K562 (cell line): Measurements from ENCODE around the gene ITSN1. TPM values are rescaled to one million over a fixed set of nuclear protein-coding genes. Genes with fewer than 3 reads are reported as not detected.

Experiments used
- ATAC-seq: fragments of 200-7000 bp; cut with Tn5 transposase; 3 replicates; pipeline ENCODE4 v1.9.1; 2020; ENCODE audit warnings: moderate library complexity
- BruUV-seq: library from RNA; stranded (reverse); fragments of 400-500 nt; replicated peaks from 2 replicates; lab custom pipeline; 2021; lab: Mats Ljungman, UMichigan
- CTCF ChIA-PET: fragments of 300-600 bp; formaldehyde crosslinking; extraction: SDS; loops from one replicate; lab custom pipeline; 2021; ENCODE audit warnings: low intra/inter-chr PET ratio; lab: Yijun Ruan, JAX
- POLR2A ChIA-PET: fragments of 300-600, 350-650 bp; sonication (Branson Sonifier 250); formaldehyde crosslinking; extraction: SDS; loops from one replicate; lab custom pipeline; 2021; ENCODE audit warnings: antibody characterized with exemption, inconsistent platforms; lab: Yijun Ruan, JAX
- DNase-seq, 4 experiments: peaks; one replicate each; pipeline versions ENCODE4 v3.0.0 to v3.0.0-alpha.2; 2011 to 2018; ENCODE audit warnings: low spot score in 3 of 4, mixed read lengths in 3 of 4; ENCODE audit errors: extremely low read depth in 1 of 4
- FAIRE-seq: peaks from 2 replicates; lab custom pipeline; 2011; peaks lifted over from hg19 to GRCh38; lab: Jason Lieb, UNC
- H2AFZ ChIP-seq: 2 replicates; pipeline ENCODE4 v1.6.0; 2011; ENCODE audit warnings: low read depth, low read length, control low read depth, inconsistent platforms
- H3K27ac ChIP-seq: fragments of 200-600 bp; 3 replicates; pipeline ENCODE4 v1.8.0; 2011; ENCODE audit warnings: low read depth, mild to moderate bottlenecking, control low read depth, inconsistent platforms, low read length, moderate library complexity, mixed read lengths; ENCODE audit errors: extremely low read depth
- H3K27me3 ChIP-seq, 2 experiments: fragments of 300-600 bp in 1 of 2; 2 replicates in 1 of 2; 3 replicates in 1 of 2; pipeline versions ENCODE4 v1.6.0 to v1.8.0; 2011; ENCODE audit warnings: inconsistent platforms in 2 of 2, low read length in 2 of 2, mild to moderate bottlenecking in 1 of 2, mixed read lengths in 1 of 2, moderate library complexity in 1 of 2; ENCODE audit not compliant: control insufficient read depth in 2 of 2, insufficient read depth in 2 of 2
- H3K36me3 ChIP-seq: fragments of 300-600 bp; 3 replicates; pipeline ENCODE4 v1.8.0; 2011; ENCODE audit warnings: mild to moderate bottlenecking, low read length, inconsistent platforms; ENCODE audit not compliant: control insufficient read depth, insufficient read depth
- H3K4me1 ChIP-seq, 2 experiments: fragments of 200-600 bp in 1 of 2; replicated peaks in 1 of 2; 2 replicates in 1 of 2; 3 replicates in 1 of 2; pipeline versions ENCODE4 v1.5.1 to v1.8.0; 2011; ENCODE audit warnings: inconsistent platforms in 2 of 2, low read length in 2 of 2, mild to moderate bottlenecking in 1 of 2, mixed read lengths in 1 of 2, moderate library complexity in 1 of 2; ENCODE audit not compliant: control insufficient read depth in 2 of 2, insufficient read depth in 2 of 2
- H3K4me2 ChIP-seq: 2 replicates; pipeline ENCODE4 v1.6.1; 2011; ENCODE audit warnings: low read length, control low read depth, inconsistent platforms, mixed read lengths; ENCODE audit not compliant: insufficient read depth
- H3K4me3 ChIP-seq: fragments of 200-600 bp; sonication (generic), shearing (Covaris generic); 2 replicates; pipeline ENCODE4 v1.5.1; 2016; ENCODE audit warnings: control low read depth, inconsistent platforms
- H3K79me2 ChIP-seq: fragments of 200-600 bp; 3 replicates; pipeline ENCODE4 v1.8.0; 2011; ENCODE audit warnings: low read length, inconsistent platforms; ENCODE audit not compliant: control insufficient read depth, insufficient read depth
- H3K9ac ChIP-seq, 2 experiments: 2 replicates each; pipeline versions ENCODE4 v1.6.0 to v1.6.1; 2011; ENCODE audit warnings: low read depth in 2 of 2, low read length in 2 of 2, control low read depth in 1 of 2, inconsistent platforms in 1 of 2, mild to moderate bottlenecking in 1 of 2, mixed read lengths in 1 of 2; ENCODE audit not compliant: insufficient read depth in 1 of 2
- H3K9me1 ChIP-seq: one replicate; pipeline ENCODE4 v1.6.0; 2011; ENCODE audit warnings: inconsistent platforms, mild to moderate bottlenecking, low read length, moderate library complexity; ENCODE audit not compliant: control insufficient read depth, insufficient read depth
- H3K9me3 ChIP-seq: replicated peaks from 2 replicates; pipeline ENCODE4 v1.5.1; 2011; ENCODE audit warnings: low read depth, low read length, inconsistent platforms; ENCODE audit not compliant: control insufficient read depth, insufficient read depth
- H4K20me1 ChIP-seq: replicated peaks from 2 replicates; pipeline ENCODE4 v1.6.1; 2011; ENCODE audit warnings: low read length, inconsistent platforms, mixed read lengths; ENCODE audit not compliant: control insufficient read depth, insufficient read depth
- CBX3 ChIP-seq, 2 experiments: IDR thresholded peaks; 1 replicate in 1 of 2; 2 replicates in 1 of 2; pipeline ENCODE4 v1.6.1; 2012; ENCODE audit warnings: inconsistent platforms in 2 of 2, low read length in 2 of 2, borderline replicate concordance in 1 of 2, control low read depth in 1 of 2
- DIDO1 ChIP-seq: fragments of 450-650 bp; IDR thresholded peaks from 2 replicates; pipeline ENCODE4 v1.6.1; 2016; ENCODE audit warnings: low read depth, missing biosample characterization, missing genetic modification characterization
- FOS ChIP-seq: IDR thresholded peaks from 3 replicates; pipeline ENCODE4 v1.6.1; 2011; ENCODE audit not compliant: insufficient read length; ENCODE audit errors: extremely low read depth
- HDAC2 ChIP-seq: fragments of 450-650 bp; IDR thresholded peaks from 2 replicates; pipeline ENCODE4 v1.6.1; 2016; ENCODE audit warnings: mild to moderate bottlenecking
- HDGF ChIP-seq: fragments of 450-650 bp; IDR thresholded peaks from 2 replicates; pipeline ENCODE4 v1.6.1; 2016
- ILK ChIP-seq: fragments of 450-650 bp; IDR thresholded peaks from 2 replicates; pipeline ENCODE4 v1.6.1; 2016; ENCODE audit warnings: missing genetic modification characterization, low read depth, mild to moderate bottlenecking, missing compliant biosample characterization, moderate library complexity, borderline replicate concordance
- MAX ChIP-seq: sonication (generic); formaldehyde crosslinking; IDR thresholded peaks from 2 replicates; pipeline ENCODE4 v1.9.0; 2022; ENCODE audit warnings: mild to moderate bottlenecking, missing genetic modification reagents
- NCOA2 ChIP-seq, 2 experiments: fragments of 450-650 bp; IDR thresholded peaks; 2 replicates each; pipeline ENCODE4 v1.6.1; 2018; ENCODE audit warnings: mild to moderate bottlenecking in 2 of 2, moderate library complexity in 1 of 2; ENCODE audit not compliant: partially characterized antibody in 2 of 2
- PHB ChIP-seq: fragments of 250-450 bp; sonication (Bioruptor Pico); IDR thresholded peaks from 2 replicates; pipeline ENCODE4 v1.5.0; 2021
- PKNOX1 ChIP-seq: fragments of 450-650 bp; IDR thresholded peaks from 2 replicates; pipeline ENCODE4 v1.6.1; 2016
- SAP30 ChIP-seq: fragments of 200-600 bp; sonication (generic); IDR thresholded peaks from 2 replicates; pipeline ENCODE4 v1.6.1; 2012; ENCODE audit warnings: borderline replicate concordance, low read depth, mild to moderate bottlenecking, moderate library complexity, low read length, control low read depth, inconsistent platforms; ENCODE audit not compliant: insufficient read depth, poor library complexity, severe bottlenecking
- SMARCA4 ChIP-seq: fragments of 450-650 bp; IDR thresholded peaks from 2 replicates; pipeline ENCODE4 v1.6.1; 2016
- SNIP1 ChIP-seq: fragments of 450-650 bp; IDR thresholded peaks from 2 replicates; pipeline ENCODE4 v1.7.1; 2017; ENCODE audit warnings: low read depth, mild to moderate bottlenecking
- TBL1XR1 ChIP-seq, 2 experiments: IDR thresholded peaks; 2 replicates each; pipeline ENCODE4 v1.6.1; 2012; ENCODE audit warnings: improper control_type of control experiment in 2 of 2, low read length in 2 of 2, mild to moderate bottlenecking in 1 of 2
- TFAP4 ChIP-seq: sonication (generic); formaldehyde crosslinking; IDR thresholded peaks from 2 replicates; pipeline ENCODE4 v1.8.0; 2022; ENCODE audit warnings: missing genetic modification reagents, mild to moderate bottlenecking, moderate library complexity, borderline replicate concordance
- ZNF175 ChIP-seq: fragments of 200-800 bp; sonication (Bioruptor generic); IDR thresholded peaks from 2 replicates; pipeline ENCODE4 v1.6.1; 2016; ENCODE audit warnings: low read depth, mild to moderate bottlenecking, missing genetic modification characterization, missing compliant biosample characterization
- WGBS: fragments of 100-300 bp; shearing (Covaris generic); methylation state at CpG from one replicate; pipeline ENCODE4 v1.1.6; 2016; ENCODE audit warnings: low coverage, mixed read lengths; ENCODE audit not compliant: insufficient coverage; ENCODE audit errors: missing lambda C conversion rate; 5-methylcytosine and 5-hydroxymethylcytosine counted together
- in situ Hi-C: fragments of 300-500 bp; cut with MboI; formaldehyde crosslinking; loops from 4 replicates; pipeline ENCODE4 v1.15.0; 2018; ENCODE audit warnings: inconsistent platforms, mixed read lengths
- intact Hi-C: fragments of 100-400 bp; cut with micrococcal nuclease; formaldehyde crosslinking; loops from 2 replicates; pipeline ENCODE4 v1.14.2; 2022
- polyA plus RNA-seq, 8 experiments: library from polyadenylated mRNA; depleted of rRNA in 4 of 8; stranded (reverse) in 5 of 8; unstranded in 3 of 8; fragments of >200 nt; fragmentation: Nextera tagmentation in 2 of 8; fragmentation: Illumina TruSeq in 1 of 8; extraction: Ambion mirVana in 2 of 8; extraction: Trizol in 1 of 8; gene quantifications; 2 replicates each; pipeline versions ENCODE4 v1.2.1 to v1.2.3, GENCODE V29; 2011 to 2014; ENCODE audit warnings: inconsistent platforms in 1 of 8, missing spikeins in 1 of 8
- total RNA-seq, 7 experiments: library from RNA; depleted of rRNA in 6 of 7; stranded (reverse); fragments of >200 nt in 6 of 7; fragmentation: Illumina TruSeq in 2 of 7; extraction: Trizol in 2 of 7; gene quantifications; 2 replicates each; pipeline versions ENCODE4 v1.2.1 to v1.2.3, GENCODE V29; 2011 to 2021; ENCODE audit warnings: low replicate concordance in 1 of 7
- TF ChIP-seq, protein P1 (sequence below): fragments of 250-450 bp; sonication (Bioruptor Pico); IDR thresholded peaks from 2 replicates; pipeline ENCODE4 v1.8.0; 2022; ENCODE audit warnings: moderate library complexity, mild to moderate bottlenecking, inconsistent platforms

ITSN1 gene
- total and polyA plus RNA-seq, 9 of the 15 experiments (the other 6 are each of a cell fraction or from before 2014, with no cell fraction given), result 1.1 to 12.6 (median 4.8) TPM

DNA sequence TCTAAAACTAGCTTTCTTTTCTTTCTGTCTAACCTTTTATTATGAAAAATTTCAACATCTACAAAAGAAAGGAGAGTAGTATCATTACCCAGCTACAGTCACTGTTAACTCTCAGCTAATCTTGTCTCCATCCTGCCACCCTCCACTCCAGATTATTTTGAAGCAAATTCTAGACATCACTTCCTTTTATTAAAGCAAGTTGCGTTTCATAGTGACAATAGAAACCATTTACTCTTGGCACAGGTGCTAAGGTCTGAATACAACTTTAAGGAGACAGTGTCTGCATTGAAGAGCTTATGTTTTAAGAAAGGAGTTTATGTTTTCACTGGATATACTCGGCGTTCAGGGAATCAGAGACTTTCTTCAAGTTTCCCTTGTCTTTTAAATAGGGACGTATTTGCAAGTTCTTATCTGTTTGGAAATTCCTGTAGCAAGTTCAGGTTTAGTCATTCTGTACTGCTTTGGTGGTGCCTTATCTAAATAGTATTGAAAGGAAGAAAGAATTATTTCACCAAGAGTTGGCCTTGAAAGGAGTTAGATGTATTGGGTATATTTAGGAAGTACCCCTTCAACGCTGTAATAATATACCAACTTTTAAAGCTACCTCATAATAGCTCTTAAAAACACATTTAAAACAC lies 42.7 kb downstream of the ITSN1 start:
- FAIRE-seq, result no peak
- intact Hi-C loops (no loop called here), in situ Hi-C loops (no loop called here)
- 4% methylated on average over 5 of the region's 5 CpGs for WGBS
- 0 out of 5 replicates have a peak, but pooled peaks cover 2 to 4% of the 10 kb centered on the region in 2 experiments for H3K27me3 ChIP-seq
- H3K27ac ChIP-seq, result no peak overlapping the region
- no peaks in the 10 kb centered on the region for H4K20me1 ChIP-seq
- no peaks in the 10 kb centered on the region for H3K9me3 ChIP-seq
- peaks cover 0 to 17% of the 10 kb centered on the region in 2 experiments; a peak in 3 of 5 replicates for H3K4me1 ChIP-seq
- H3K4me2 ChIP-seq, result no peak overlapping the region
- DNase-seq, result peak in 1 of 4 experiments; percentile 10
- ChIA-PET CTCF (no interaction called here), POLR2A (interaction anchor here (3.4 kb wide), 1 partner anchor 19 kb away, joined by 7 read pairs; no protein-coding TSS in a partner anchor)
- H3K79me2 ChIP-seq, result no peaks in the 10 kb centered on the region
- H3K36me3 ChIP-seq, result no peaks in the 10 kb centered on the region
- H3K4me3 ChIP-seq, result no peak overlapping the region
- H3K9me1 ChIP-seq, result no peaks in the 10 kb centered on the region
- BruUV-seq, result no TSS peak
- 0 out of 2 replicates have a peak overlapping the region, but pooled peaks have one; percentile 2 for H2AFZ ChIP-seq
- H3K9ac ChIP-seq, result no peak overlapping the region
- no peak for ATAC-seq
- no peak for TF ChIP-seq ZNF175 (CRISPR knock-in tag)
- no peak for TF ChIP-seq SMARCA4
- TF ChIP-seq TBL1XR1 (IDR thresholded peaks at IDR 0.05; ENCODE audit: low read length in 2 of 2), result no peak
- no peak for TF ChIP-seq TFAP4
- TF ChIP-seq HDGF, result no peak
- TF ChIP-seq PHB, result no peak
- no peak for TF ChIP-seq FOS
- TF ChIP-seq SNIP1, result no peak
- TF ChIP-seq DIDO1 (tag), result no peak
- TF ChIP-seq, protein P1, sequence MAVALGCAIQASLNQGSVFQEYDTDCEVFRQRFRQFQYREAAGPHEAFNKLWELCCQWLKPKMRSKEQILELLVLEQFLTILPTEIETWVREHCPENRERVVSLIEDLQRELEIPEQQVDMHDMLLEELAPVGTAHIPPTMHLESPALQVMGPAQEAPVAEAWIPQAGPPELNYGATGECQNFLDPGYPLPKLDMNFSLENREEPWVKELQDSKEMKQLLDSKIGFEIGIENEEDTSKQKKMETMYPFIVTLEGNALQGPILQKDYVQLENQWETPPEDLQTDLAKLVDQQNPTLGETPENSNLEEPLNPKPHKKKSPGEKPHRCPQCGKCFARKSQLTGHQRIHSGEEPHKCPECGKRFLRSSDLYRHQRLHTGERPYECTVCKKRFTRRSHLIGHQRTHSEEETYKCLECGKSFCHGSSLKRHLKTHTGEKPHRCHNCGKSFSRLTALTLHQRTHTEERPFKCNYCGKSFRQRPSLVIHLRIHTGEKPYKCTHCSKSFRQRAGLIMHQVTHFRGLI (CRISPR knock-in tag), result no peak
- no peak for TF ChIP-seq HDAC2
- no peak for TF ChIP-seq ILK (tag)
- TF ChIP-seq NCOA2 (IDR thresholded peaks at IDR 0.05; ENCODE audit: partially characterized antibody in 2 of 2), result no peak
- TF ChIP-seq CBX3 (IDR thresholded peaks at IDR 0.05; ENCODE audit: borderline replicate concordance in 1 of 2, low read length in 2 of 2), result no peak
- no peak for TF ChIP-seq SAP30
- no peak for TF ChIP-seq PKNOX1
- no peak for TF ChIP-seq MAX (CRISPR knock-in tag)
